ENCODE data around the gene CD84. TPM values are rescaled to one million over a fixed set of nuclear protein-coding genes. Genes with fewer than 3 reads are reported as not detected.
"Not testable (repeated sequence)": the region's sequence is repeated elsewhere in the genome, so short reads cannot be mapped to it uniquely, and the experiment has no call there.

The CD84 gene
- total RNA-seq, 1 donor from 2014 or later = 21.1 TPM

- intact Hi-C loops (cut with micrococcal nuclease) = loop anchor here (1.0 to 2.0 kb wide), 6 partner anchors 9 to 148 kb away; partner anchors contain the start of gene SLAMF6
These were observed 2.4 kb downstream of the CD84 start for GRCh38 chr1:160576884-160577283.

- intact Hi-C loops (cut with micrococcal nuclease) = loop anchor here (1.0 to 2.0 kb wide), 5 partner anchors 8 to 148 kb away; partner anchors contain the start of gene SLAMF6
These were observed 2.9 kb downstream of the CD84 start for GRCh38 chr1:160576390-160576789.

- intact Hi-C loops (cut with micrococcal nuclease) = no loop called here
These were observed 4.1 kb downstream of the CD84 start for GRCh38 chr1:160575112-160575664.

GRCh38 chr1:160570840-160571239 lies 8.5 kb downstream of the CD84 start:
- intact Hi-C loops (cut with micrococcal nuclease) = no loop called here

- intact Hi-C loops (cut with micrococcal nuclease) = no loop called here
These were observed 9.5 kb downstream of the CD84 start for GRCh38 chr1:160569806-160570205.

- intact Hi-C loops (cut with micrococcal nuclease) = loop anchor here (1.0 kb wide), 3 partner anchors 8 to 58 kb away; no protein-coding TSS in a partner anchor
These were observed 11.2 kb downstream of the CD84 start for GRCh38 chr1:160567858-160568682.

GRCh38 chr1:160567341-160567740 lies 12.0 kb downstream of the CD84 start:
- intact Hi-C loops (cut with micrococcal nuclease) = no loop called here

- intact Hi-C loops (cut with micrococcal nuclease) = no loop called here
These were observed 13.7 kb downstream of the CD84 start for GRCh38 chr1:160565564-160565963.

- intact Hi-C loops (cut with micrococcal nuclease) = not testable (repeated sequence)
These were observed 16.1 kb downstream of the CD84 start for GRCh38 chr1:160563230-160563629.

- intact Hi-C loops (cut with micrococcal nuclease) = not testable (repeated sequence)
These were observed 16.6 kb downstream of the CD84 start for GRCh38 chr1:160562745-160563144.

GRCh38 chr1:160560806-160561205 lies 18.5 kb downstream of the CD84 start:
- intact Hi-C loops (cut with micrococcal nuclease) = loop anchor here (1.0 to 2.0 kb wide), 3 partner anchors 7 to 20 kb away; no protein-coding TSS in a partner anchor

- intact Hi-C loops (cut with micrococcal nuclease) = loop anchor here (1.0 to 2.0 kb wide), 3 partner anchors 8 to 19 kb away; no protein-coding TSS in a partner anchor
These were observed 19.1 kb downstream of the CD84 start for GRCh38 chr1:160560045-160560705.

- intact Hi-C loops (cut with micrococcal nuclease) = not testable (repeated sequence)
These were observed 19.9 kb downstream of the CD84 start for GRCh38 chr1:160559437-160559836.

- intact Hi-C loops (cut with micrococcal nuclease) = no loop called here
These were observed 20.5 kb downstream of the CD84 start for GRCh38 chr1:160558660-160559380.

GRCh38 chr1:160553778-160554177 lies 25.5 kb downstream of the CD84 start:
- intact Hi-C loops (cut with micrococcal nuclease) = no loop called here

- intact Hi-C loops (cut with micrococcal nuclease) = no loop called here
These were observed 26.9 kb downstream of the CD84 start for GRCh38 chr1:160552425-160552824.

GRCh38 chr1:160550572-160551034 lies 28.7 kb downstream of the CD84 start:
- intact Hi-C loops (cut with micrococcal nuclease) = loop anchor here (1.0 kb wide), 1 partner anchor 57 kb away; no protein-coding TSS in a partner anchor

- intact Hi-C loops (cut with micrococcal nuclease) = loop anchor here (1.0 kb wide), 1 partner anchor 58 kb away; no protein-coding TSS in a partner anchor
These were observed 29.7 kb downstream of the CD84 start for GRCh38 chr1:160549665-160550006.

GRCh38 chr1:160548960-160549664 lies 30.2 kb downstream of the CD84 start:
- intact Hi-C loops (cut with micrococcal nuclease) = no loop called here

- intact Hi-C loops (cut with micrococcal nuclease) = no loop called here
These were observed 31.1 kb downstream of the CD84 start for GRCh38 chr1:160548183-160548582.
